Suprapubic skin (tissue), 4 donors: ENCODE results near the gene TOR2A.

Experiments used
- POLR2A ChIP-seq, 2 donors: fragments of 450-650 bp; IDR thresholded peaks; one replicate each; pipeline ENCODE4 v1.6.1; 2017; ENCODE audit warnings: antibody characterized with exemption in 2 of 2, mild to moderate bottlenecking in 2 of 2, moderate library complexity in 2 of 2
- POLR2AphosphoS5 ChIP-seq, 3 donors: sonication (generic); formaldehyde crosslinking; IDR thresholded peaks; one replicate each; pipeline ENCODE4 v1.6.1; 2017; ENCODE audit warnings: antibody characterized with exemption in 3 of 3
- TF ChIP-seq, protein P1 (sequence below), 2 donors: fragments of 200-600 bp in 1 of 2; fragments of 450-650 bp in 1 of 2; sonication (generic) in 1 of 2; IDR thresholded peaks; one replicate each; pipeline ENCODE4 v1.5.1; 2016 to 2019; ENCODE audit warnings: antibody characterized with exemption in 2 of 2, mild to moderate bottlenecking in 1 of 2, moderate library complexity in 1 of 2

DNA sequence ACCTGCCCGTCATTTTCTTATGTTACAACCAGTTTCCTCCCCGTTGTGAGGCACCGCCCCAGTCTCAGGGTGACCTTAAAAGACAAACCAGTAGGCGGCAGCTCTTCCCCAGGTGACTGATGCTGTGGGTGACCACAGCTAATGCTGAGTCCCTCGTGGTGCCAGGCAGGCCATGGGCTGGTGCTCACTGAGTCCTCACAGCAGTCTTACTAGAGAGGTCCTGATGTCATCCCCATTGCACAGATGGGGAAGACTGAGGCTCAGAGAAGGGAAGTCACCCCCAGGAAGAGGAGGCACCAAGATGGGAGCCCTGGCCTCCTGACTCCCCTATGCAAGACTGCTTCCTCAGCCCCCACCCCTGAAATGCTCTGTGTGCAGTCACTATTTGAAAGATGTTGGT, 27.3 kb downstream of the TOR2A start:
- TF ChIP-seq, protein P1, sequence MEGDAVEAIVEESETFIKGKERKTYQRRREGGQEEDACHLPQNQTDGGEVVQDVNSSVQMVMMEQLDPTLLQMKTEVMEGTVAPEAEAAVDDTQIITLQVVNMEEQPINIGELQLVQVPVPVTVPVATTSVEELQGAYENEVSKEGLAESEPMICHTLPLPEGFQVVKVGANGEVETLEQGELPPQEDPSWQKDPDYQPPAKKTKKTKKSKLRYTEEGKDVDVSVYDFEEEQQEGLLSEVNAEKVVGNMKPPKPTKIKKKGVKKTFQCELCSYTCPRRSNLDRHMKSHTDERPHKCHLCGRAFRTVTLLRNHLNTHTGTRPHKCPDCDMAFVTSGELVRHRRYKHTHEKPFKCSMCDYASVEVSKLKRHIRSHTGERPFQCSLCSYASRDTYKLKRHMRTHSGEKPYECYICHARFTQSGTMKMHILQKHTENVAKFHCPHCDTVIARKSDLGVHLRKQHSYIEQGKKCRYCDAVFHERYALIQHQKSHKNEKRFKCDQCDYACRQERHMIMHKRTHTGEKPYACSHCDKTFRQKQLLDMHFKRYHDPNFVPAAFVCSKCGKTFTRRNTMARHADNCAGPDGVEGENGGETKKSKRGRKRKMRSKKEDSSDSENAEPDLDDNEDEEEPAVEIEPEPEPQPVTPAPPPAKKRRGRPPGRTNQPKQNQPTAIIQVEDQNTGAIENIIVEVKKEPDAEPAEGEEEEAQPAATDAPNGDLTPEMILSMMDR (IDR thresholded peaks at IDR 0.05) = no peak
- no peak for TF ChIP-seq POLR2AphosphoS5 (IDR thresholded peaks at IDR 0.05)
- no peak for TF ChIP-seq POLR2A (IDR thresholded peaks at IDR 0.05)
